Breast epithelium (tissue), 3 donors: ENCODE measurements around the gene ARPP21.

ENCODE experiments used
- CTCF ChIP-seq, 3 donors: fragments of 450-650 bp; IDR thresholded peaks; one replicate each; pipeline ENCODE4 v1.5.1; 2016 to 2017; ENCODE audit warnings: antibody characterized with exemption in 3 of 3, mild to moderate bottlenecking in 3 of 3, moderate library complexity in 3 of 3
- POLR2A ChIP-seq: fragments of 450-650 bp; IDR thresholded peaks from one replicate; pipeline ENCODE4 v1.6.1; 2016; ENCODE audit warnings: antibody characterized with exemption, mild to moderate bottlenecking, moderate library complexity
- POLR2AphosphoS5 ChIP-seq, 3 donors: sonication (generic); formaldehyde crosslinking; IDR thresholded peaks; one replicate each; pipeline ENCODE4 v1.6.1; 2017; ENCODE audit warnings: antibody characterized with exemption in 3 of 3

DNA sequence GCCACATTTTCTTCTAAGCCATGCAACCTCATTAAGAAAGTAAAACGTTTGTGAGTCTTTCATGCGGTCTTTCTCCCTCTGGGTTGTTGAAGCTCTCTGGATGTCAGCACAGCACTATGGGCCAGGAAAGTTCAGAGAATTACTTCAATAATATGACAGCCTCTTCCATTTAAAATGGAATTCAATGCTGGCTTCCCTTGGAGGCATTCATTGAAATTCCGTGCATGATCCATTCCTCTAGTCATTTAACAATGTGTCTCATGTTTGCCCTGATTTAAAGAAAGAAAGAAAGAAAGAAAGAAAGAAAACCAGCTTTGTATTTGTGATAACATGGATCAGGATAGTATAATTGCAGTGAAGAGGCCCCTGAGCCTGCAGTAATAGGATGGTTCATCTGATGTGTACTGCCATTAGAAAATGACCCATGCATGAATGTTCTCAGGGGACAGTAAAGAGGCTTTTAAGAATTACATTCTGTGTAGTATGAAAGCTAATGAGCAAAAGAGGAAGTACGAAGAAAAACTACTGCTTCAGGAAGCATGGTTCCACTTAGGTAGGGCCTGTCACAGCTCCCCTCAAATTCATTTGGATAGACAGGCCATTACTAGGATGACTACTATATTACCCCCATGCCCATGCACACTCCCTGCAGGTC lies 146.0 kb downstream of the ARPP21 start:
- no peak for TF ChIP-seq CTCF (IDR thresholded peaks at IDR 0.05)
- no peak for TF ChIP-seq POLR2A
- no peak for TF ChIP-seq POLR2AphosphoS5 (IDR thresholded peaks at IDR 0.05)
